ENCODE results near the gene SDC3.
"Not testable (repeated sequence)": the region's sequence is repeated elsewhere in the genome, so short reads cannot be mapped to it uniquely, and the experiment has no call there.

SDC3 gene

GRCh38 chr1:30872948-30873263, 35.7 kb downstream of the SDC3 start:
- no peaks in the 10 kb centered on the region for H3K27me3 ChIP-seq (ENCODE audit: control insufficient read depth, insufficient read depth, low read length)
- peaks cover under 1% of the 10 kb centered on the region for H3K4me1 ChIP-seq (ENCODE audit: control insufficient read depth, insufficient read depth, low read length)
- H3K36me3 ChIP-seq (ENCODE audit: control insufficient read depth, insufficient read depth, low read length) = no peaks in the 10 kb centered on the region
- no peaks in the 10 kb centered on the region for H3K9me3 ChIP-seq (ENCODE audit: control insufficient read depth, low read length)
- no peak overlapping the region for H3K9ac ChIP-seq (ENCODE audit: low read length)
- no peak overlapping the region for H3K4me3 ChIP-seq (ENCODE audit: low read length)

- no peaks in the 10 kb centered on the region for H3K27me3 ChIP-seq (ENCODE audit: control insufficient read depth, insufficient read depth, low read length)
- no peaks in the 10 kb centered on the region for H3K9me3 ChIP-seq (ENCODE audit: control insufficient read depth, low read length)
- H3K36me3 ChIP-seq (ENCODE audit: control insufficient read depth, insufficient read depth, low read length) = no peaks in the 10 kb centered on the region
- no peaks in the 10 kb centered on the region for H3K4me1 ChIP-seq (ENCODE audit: control insufficient read depth, insufficient read depth, low read length)
- no peak overlapping the region for H3K9ac ChIP-seq (ENCODE audit: low read length)
- H3K4me3 ChIP-seq (ENCODE audit: low read length) = no peak overlapping the region
These were observed 36.3 kb downstream of the SDC3 start for GRCh38 chr1:30872033-30872947.

GRCh38 chr1:30871276-30871871, 37.2 kb downstream of the SDC3 start:
- H3K9ac ChIP-seq (ENCODE audit: low read length) = no peak overlapping the region
- H3K4me1 ChIP-seq (ENCODE audit: control insufficient read depth, insufficient read depth, low read length) = no peaks in the 10 kb centered on the region
- H3K9me3 ChIP-seq (ENCODE audit: control insufficient read depth, low read length) = no peaks in the 10 kb centered on the region
- no peaks in the 10 kb centered on the region for H3K27me3 ChIP-seq (ENCODE audit: control insufficient read depth, insufficient read depth, low read length)
- H3K4me3 ChIP-seq (ENCODE audit: low read length) = no peak overlapping the region
- H3K36me3 ChIP-seq (ENCODE audit: control insufficient read depth, insufficient read depth, low read length) = no peaks in the 10 kb centered on the region

GRCh38 chr1:30870656-30871055, 37.9 kb downstream of the SDC3 start:
- H3K36me3 ChIP-seq (ENCODE audit: control insufficient read depth, insufficient read depth, low read length) = no peaks in the 10 kb centered on the region

GRCh38 chr1:30870035-30870434, 38.5 kb downstream of the SDC3 start:
- Histone ChIP-seq H3K4me1 (ENCODE audit: control insufficient read depth, insufficient read depth, low read length) (no peaks in the 10 kb centered on the region), H3K9me3 (ENCODE audit: control insufficient read depth, low read length) (no peaks in the 10 kb centered on the region), H3K4me3 (ENCODE audit: low read length) (no peak overlapping the region), H3K27me3 (ENCODE audit: control insufficient read depth, insufficient read depth, low read length) (no peaks in the 10 kb centered on the region), H3K9ac (ENCODE audit: low read length) (no peak overlapping the region), H3K36me3 (ENCODE audit: control insufficient read depth, insufficient read depth, low read length) (no peaks in the 10 kb centered on the region)

More at GRCh38 chr1:30870656-30871055, 37.9 kb downstream of the SDC3 start:
- no peak overlapping the region for H3K4me3 ChIP-seq (ENCODE audit: low read length)
- no peak overlapping the region for H3K9ac ChIP-seq (ENCODE audit: low read length)
- H3K27me3 ChIP-seq (ENCODE audit: control insufficient read depth, insufficient read depth, low read length) = no peaks in the 10 kb centered on the region
- H3K9me3 ChIP-seq (ENCODE audit: control insufficient read depth, low read length) = no peaks in the 10 kb centered on the region
- no peaks in the 10 kb centered on the region for H3K4me1 ChIP-seq (ENCODE audit: control insufficient read depth, insufficient read depth, low read length)

- Histone ChIP-seq H3K9ac (ENCODE audit: low read length) (no peak overlapping the region), H3K9me3 (ENCODE audit: control insufficient read depth, low read length) (no peaks in the 10 kb centered on the region), H3K4me3 (ENCODE audit: low read length) (no peak overlapping the region), H3K4me1 (ENCODE audit: control insufficient read depth, insufficient read depth, low read length) (no peaks in the 10 kb centered on the region), H3K36me3 (ENCODE audit: control insufficient read depth, insufficient read depth, low read length) (no peaks in the 10 kb centered on the region), H3K27me3 (ENCODE audit: control insufficient read depth, insufficient read depth, low read length) (no peaks in the 10 kb centered on the region)
These were observed 39.6 kb downstream of the SDC3 start for GRCh38 chr1:30868833-30869435.

GRCh38 chr1:30868057-30868456, 40.5 kb downstream of the SDC3 start:
- not testable (repeated sequence) for H3K4me1 ChIP-seq (ENCODE audit: control insufficient read depth, insufficient read depth, low read length)

GRCh38 chr1:30867537-30867936, 41.0 kb downstream of the SDC3 start:
- H3K9ac ChIP-seq (ENCODE audit: low read length) = no peak overlapping the region
- H3K27me3 ChIP-seq (ENCODE audit: control insufficient read depth, insufficient read depth, low read length) = no peaks in the 10 kb centered on the region
- H3K4me1 ChIP-seq (ENCODE audit: control insufficient read depth, insufficient read depth, low read length) = no peaks in the 10 kb centered on the region
- H3K9me3 ChIP-seq (ENCODE audit: control insufficient read depth, low read length) = no peaks in the 10 kb centered on the region
- no peaks in the 10 kb centered on the region for H3K36me3 ChIP-seq (ENCODE audit: control insufficient read depth, insufficient read depth, low read length)
- no peak overlapping the region for H3K4me3 ChIP-seq (ENCODE audit: low read length)

More at GRCh38 chr1:30868057-30868456, 40.5 kb downstream of the SDC3 start:
- not testable (repeated sequence) for H3K36me3 ChIP-seq (ENCODE audit: control insufficient read depth, insufficient read depth, low read length); H3K4me3 ChIP-seq (ENCODE audit: low read length); H3K27me3 ChIP-seq (ENCODE audit: control insufficient read depth, insufficient read depth, low read length); H3K9me3 ChIP-seq (ENCODE audit: control insufficient read depth, low read length); H3K9ac ChIP-seq (ENCODE audit: low read length)

GRCh38 chr1:30866594-30866993, 42.0 kb downstream of the SDC3 start:
- H3K36me3 ChIP-seq (ENCODE audit: control insufficient read depth, insufficient read depth, low read length) = no peaks in the 10 kb centered on the region

GRCh38 chr1:30864681-30865080, 43.9 kb downstream of the SDC3 start:
- Histone ChIP-seq H3K4me1 (ENCODE audit: control insufficient read depth, insufficient read depth, low read length) (no peaks in the 10 kb centered on the region), H3K36me3 (ENCODE audit: control insufficient read depth, insufficient read depth, low read length) (no peaks in the 10 kb centered on the region), H3K9ac (ENCODE audit: low read length) (no peak overlapping the region), H3K27me3 (ENCODE audit: control insufficient read depth, insufficient read depth, low read length) (no peaks in the 10 kb centered on the region), H3K4me3 (ENCODE audit: low read length) (no peak overlapping the region), H3K9me3 (ENCODE audit: control insufficient read depth, low read length) (no peaks in the 10 kb centered on the region)

More at GRCh38 chr1:30866594-30866993, 42.0 kb downstream of the SDC3 start:
- Histone ChIP-seq H3K4me1 (ENCODE audit: control insufficient read depth, insufficient read depth, low read length) (no peaks in the 10 kb centered on the region), H3K4me3 (ENCODE audit: low read length) (no peak overlapping the region), H3K9me3 (ENCODE audit: control insufficient read depth, low read length) (no peaks in the 10 kb centered on the region), H3K9ac (ENCODE audit: low read length) (no peak overlapping the region), H3K27me3 (ENCODE audit: control insufficient read depth, insufficient read depth, low read length) (no peaks in the 10 kb centered on the region)

GRCh38 chr1:30863858-30864604, 44.5 kb downstream of the SDC3 start:
- Histone ChIP-seq H3K9me3 (ENCODE audit: control insufficient read depth, low read length) (no peaks in the 10 kb centered on the region), H3K36me3 (ENCODE audit: control insufficient read depth, insufficient read depth, low read length) (no peaks in the 10 kb centered on the region), H3K9ac (ENCODE audit: low read length) (no peak overlapping the region), H3K27me3 (ENCODE audit: control insufficient read depth, insufficient read depth, low read length) (no peaks in the 10 kb centered on the region), H3K4me3 (ENCODE audit: low read length) (no peak overlapping the region), H3K4me1 (ENCODE audit: control insufficient read depth, insufficient read depth, low read length) (no peaks in the 10 kb centered on the region)

GRCh38 chr1:30860320-30860652, 48.3 kb downstream of the SDC3 start:
- Histone ChIP-seq H3K4me3 (ENCODE audit: low read length) (no peak overlapping the region), H3K36me3 (ENCODE audit: control insufficient read depth, insufficient read depth, low read length) (no peaks in the 10 kb centered on the region), H3K9me3 (ENCODE audit: control insufficient read depth, low read length) (no peaks in the 10 kb centered on the region), H3K9ac (ENCODE audit: low read length) (no peak overlapping the region), H3K4me1 (ENCODE audit: control insufficient read depth, insufficient read depth, low read length) (no peaks in the 10 kb centered on the region), H3K27me3 (ENCODE audit: control insufficient read depth, insufficient read depth, low read length) (no peaks in the 10 kb centered on the region)
